Gastroesophageal sphincter (tissue), 3 donors: ENCODE results near the gene TRIM22.
"Not testable (repeated sequence)": the region's sequence is repeated elsewhere in the genome, so short reads cannot be mapped to it uniquely, and the experiment has no call there.

Experiments
- EP300 ChIP-seq: sonication (generic); formaldehyde crosslinking; IDR thresholded peaks from one replicate; pipeline ENCODE4 v1.6.1; 2017; ENCODE audit warnings: antibody characterized with exemption, mild to moderate bottlenecking
- POLR2A ChIP-seq, 2 donors: fragments of 450-650 bp; IDR thresholded peaks; one replicate each; pipeline ENCODE4 v1.6.1; 2017; ENCODE audit warnings: antibody characterized with exemption in 2 of 2, mild to moderate bottlenecking in 2 of 2, moderate library complexity in 1 of 2
- POLR2AphosphoS5 ChIP-seq: sonication (generic); formaldehyde crosslinking; IDR thresholded peaks from one replicate; pipeline ENCODE4 v1.6.1; 2017; ENCODE audit warnings: antibody characterized with exemption
- TF ChIP-seq, protein P1 (sequence below), 4 experiments: fragments of 200-600 bp in 2 of 4; fragments of 450-650 bp in 2 of 4; sonication (generic) in 1 of 4; IDR thresholded peaks; one replicate each; pipeline ENCODE4 v1.5.1; 2017 to 2019; ENCODE audit warnings: antibody characterized with exemption in 4 of 4, mild to moderate bottlenecking in 2 of 4, moderate library complexity in 2 of 4

DNA sequence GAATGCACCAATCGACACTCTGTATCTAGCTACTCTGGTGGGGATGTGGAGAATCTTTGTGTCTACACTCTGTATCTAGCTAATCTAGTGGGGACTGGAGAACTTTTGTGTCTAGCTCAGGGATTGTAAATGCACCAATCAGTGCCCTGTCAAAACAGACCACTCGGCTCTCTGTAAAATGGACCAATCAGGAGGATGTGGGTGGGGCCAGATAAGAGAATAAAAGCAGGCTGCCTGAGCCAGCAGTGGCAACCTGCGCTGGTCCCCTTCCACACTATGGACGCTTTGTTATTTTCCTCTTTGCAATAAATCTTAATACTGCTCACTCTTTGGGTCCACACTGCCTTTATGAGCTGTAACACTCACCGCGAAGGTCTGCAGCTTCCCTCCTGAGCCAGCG, 6.0 kb upstream of the TRIM22 start:
- peak in 1 of 2 donors; percentile 12 for TF ChIP-seq POLR2A (IDR thresholded peaks at IDR 0.05)
- TF ChIP-seq, protein P1, sequence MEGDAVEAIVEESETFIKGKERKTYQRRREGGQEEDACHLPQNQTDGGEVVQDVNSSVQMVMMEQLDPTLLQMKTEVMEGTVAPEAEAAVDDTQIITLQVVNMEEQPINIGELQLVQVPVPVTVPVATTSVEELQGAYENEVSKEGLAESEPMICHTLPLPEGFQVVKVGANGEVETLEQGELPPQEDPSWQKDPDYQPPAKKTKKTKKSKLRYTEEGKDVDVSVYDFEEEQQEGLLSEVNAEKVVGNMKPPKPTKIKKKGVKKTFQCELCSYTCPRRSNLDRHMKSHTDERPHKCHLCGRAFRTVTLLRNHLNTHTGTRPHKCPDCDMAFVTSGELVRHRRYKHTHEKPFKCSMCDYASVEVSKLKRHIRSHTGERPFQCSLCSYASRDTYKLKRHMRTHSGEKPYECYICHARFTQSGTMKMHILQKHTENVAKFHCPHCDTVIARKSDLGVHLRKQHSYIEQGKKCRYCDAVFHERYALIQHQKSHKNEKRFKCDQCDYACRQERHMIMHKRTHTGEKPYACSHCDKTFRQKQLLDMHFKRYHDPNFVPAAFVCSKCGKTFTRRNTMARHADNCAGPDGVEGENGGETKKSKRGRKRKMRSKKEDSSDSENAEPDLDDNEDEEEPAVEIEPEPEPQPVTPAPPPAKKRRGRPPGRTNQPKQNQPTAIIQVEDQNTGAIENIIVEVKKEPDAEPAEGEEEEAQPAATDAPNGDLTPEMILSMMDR (IDR thresholded peaks at IDR 0.05) = not testable (repeated sequence)
- not testable (repeated sequence) for TF ChIP-seq EP300
- peak; percentile 22 for TF ChIP-seq POLR2AphosphoS5
